Kidney epithelial cell (primary cell): ENCODE results near the gene BCAR3. TPM values are rescaled to one million over a fixed set of nuclear protein-coding genes. Genes with fewer than 3 reads are reported as not detected.

Source experiments
- DNase-seq: peaks from one replicate; pipeline ENCODE4 v3.0.0-alpha.2; 2010; ENCODE audit warnings: low read depth
- H3K27me3 ChIP-seq: 2 replicates; pipeline ENCODE4 v1.6.0; 2011; ENCODE audit warnings: low read length; ENCODE audit not compliant: control insufficient read depth, insufficient read depth
- H3K36me3 ChIP-seq: 2 replicates; pipeline ENCODE4 v1.5.1; 2011; ENCODE audit warnings: low read length; ENCODE audit not compliant: control insufficient read depth, insufficient read depth
- H3K4me3 ChIP-seq: 2 replicates; pipeline ENCODE4 v1.5.1; 2011; ENCODE audit warnings: low read depth, mild to moderate bottlenecking, control low read depth, low read length
- total RNA-seq: library from RNA; depleted of rRNA; stranded (reverse); fragments of >200 nt; gene quantifications from 2 replicates; pipeline ENCODE4 v1.2.3, GENCODE V29; 2015
- TF ChIP-seq, protein P1 (sequence below): IDR thresholded peaks from 2 replicates; pipeline ENCODE4 v1.5.1; 2011; ENCODE audit warnings: mild to moderate bottlenecking, moderate library complexity, low read length, control low read depth, inconsistent platforms; ENCODE audit not compliant: insufficient read depth, poor library complexity, severe bottlenecking

Gene BCAR3
- total RNA-seq, 1 donor from 2014 or later = 93.3 TPM

DNA sequence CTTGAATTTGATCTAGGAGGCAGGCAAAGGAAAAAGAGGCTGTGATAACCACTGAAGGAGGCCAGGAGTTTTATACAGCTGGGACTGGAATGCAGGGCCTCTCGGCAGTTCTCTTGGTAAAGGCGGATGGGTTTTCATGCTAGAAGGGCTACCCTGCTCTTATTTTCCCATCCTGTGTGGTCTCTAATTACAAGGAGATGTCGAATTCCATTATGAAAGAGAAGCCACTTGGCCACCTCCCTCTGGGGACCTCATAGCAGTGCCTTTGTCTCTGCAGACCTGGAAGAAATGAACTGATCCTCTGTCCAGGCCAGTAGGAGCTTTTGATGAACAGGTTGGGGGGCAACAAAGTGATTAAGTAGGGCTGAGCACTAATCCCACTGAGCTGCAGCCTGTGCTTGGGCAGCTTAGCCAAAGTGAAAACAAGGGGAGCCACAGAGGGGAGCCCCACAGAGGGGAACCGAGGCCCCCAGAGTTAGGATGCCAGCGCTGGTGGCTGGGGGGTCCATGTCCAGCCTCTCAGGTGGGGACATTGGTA lies 42.2 kb upstream of the BCAR3 start:
- Histone ChIP-seq H3K4me3 (no peak overlapping the region), H3K36me3 (no peaks in the 10 kb centered on the region), H3K27me3 (no peaks in the 10 kb centered on the region)
- TF ChIP-seq, protein P1, sequence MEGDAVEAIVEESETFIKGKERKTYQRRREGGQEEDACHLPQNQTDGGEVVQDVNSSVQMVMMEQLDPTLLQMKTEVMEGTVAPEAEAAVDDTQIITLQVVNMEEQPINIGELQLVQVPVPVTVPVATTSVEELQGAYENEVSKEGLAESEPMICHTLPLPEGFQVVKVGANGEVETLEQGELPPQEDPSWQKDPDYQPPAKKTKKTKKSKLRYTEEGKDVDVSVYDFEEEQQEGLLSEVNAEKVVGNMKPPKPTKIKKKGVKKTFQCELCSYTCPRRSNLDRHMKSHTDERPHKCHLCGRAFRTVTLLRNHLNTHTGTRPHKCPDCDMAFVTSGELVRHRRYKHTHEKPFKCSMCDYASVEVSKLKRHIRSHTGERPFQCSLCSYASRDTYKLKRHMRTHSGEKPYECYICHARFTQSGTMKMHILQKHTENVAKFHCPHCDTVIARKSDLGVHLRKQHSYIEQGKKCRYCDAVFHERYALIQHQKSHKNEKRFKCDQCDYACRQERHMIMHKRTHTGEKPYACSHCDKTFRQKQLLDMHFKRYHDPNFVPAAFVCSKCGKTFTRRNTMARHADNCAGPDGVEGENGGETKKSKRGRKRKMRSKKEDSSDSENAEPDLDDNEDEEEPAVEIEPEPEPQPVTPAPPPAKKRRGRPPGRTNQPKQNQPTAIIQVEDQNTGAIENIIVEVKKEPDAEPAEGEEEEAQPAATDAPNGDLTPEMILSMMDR = no peak
- DNase-seq = no peak

DNA sequence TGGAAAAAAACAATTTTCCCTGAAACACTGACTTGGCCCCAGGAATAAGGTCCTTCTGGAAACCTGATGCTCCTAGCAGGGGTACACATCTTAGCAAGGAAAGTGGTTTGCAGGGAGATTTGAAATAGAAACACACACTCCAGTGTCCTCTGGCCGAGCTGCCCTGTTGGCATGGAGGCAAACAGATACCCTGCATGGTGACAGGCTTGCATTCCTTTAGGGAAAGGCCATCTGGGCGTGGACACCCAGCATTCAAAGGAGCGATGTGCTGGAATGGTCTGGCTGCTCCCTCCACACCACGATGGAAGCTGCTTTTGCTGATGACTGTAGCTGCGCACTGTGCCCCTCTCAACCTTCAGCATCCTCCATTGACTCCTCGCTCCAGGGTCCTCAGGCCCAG lies 41.5 kb upstream of the BCAR3 start:
- Histone ChIP-seq H3K4me3 (no peak overlapping the region), H3K36me3 (no peaks in the 10 kb centered on the region), H3K27me3 (no peaks in the 10 kb centered on the region)
- DNase-seq = no peak
- TF ChIP-seq, protein P1 = no peak

DNA sequence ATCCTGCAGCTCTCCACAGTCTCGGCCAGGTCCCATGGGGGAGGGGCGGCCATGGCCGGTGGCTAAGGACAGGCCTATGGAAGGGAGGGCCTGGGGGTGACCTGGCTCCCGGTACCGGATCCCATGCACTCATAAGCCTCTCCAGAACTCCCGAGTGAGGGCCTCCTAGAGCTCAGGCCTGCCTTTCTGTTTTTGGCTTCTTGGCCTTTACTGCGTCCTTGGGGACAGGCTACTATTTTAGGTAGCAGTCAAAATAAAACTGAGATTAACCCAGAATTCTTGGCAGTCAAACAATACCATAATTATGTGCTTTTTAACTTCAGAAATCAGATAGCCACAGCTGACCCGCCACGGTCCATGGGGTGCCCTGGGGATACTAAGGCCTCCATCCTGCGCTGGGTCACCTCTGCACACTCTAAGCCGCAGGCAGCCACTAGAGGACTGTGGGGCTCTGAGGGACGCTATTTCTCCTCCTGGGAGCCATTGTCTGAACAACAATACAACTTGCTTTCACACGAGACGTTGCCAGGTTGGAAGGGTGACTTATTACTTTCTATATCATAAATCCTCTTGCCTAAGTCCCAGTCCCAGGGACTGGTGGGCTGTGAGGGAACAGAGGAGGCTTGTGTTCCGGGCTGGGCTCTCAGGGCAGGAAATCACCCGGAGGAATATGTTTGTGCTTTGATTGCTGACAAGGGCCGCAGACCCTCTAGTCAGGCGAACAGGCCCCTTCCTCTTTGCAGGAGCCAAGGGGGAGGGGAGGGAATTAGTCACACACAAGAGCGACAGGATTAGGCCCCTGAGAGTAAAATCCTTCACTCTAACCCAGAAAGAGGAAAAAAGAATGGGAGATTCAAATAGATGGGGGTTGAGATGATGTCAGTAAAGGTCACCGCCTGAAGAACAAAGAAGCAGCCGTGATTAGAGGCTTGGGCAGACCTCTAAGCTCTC lies 40.7 kb upstream of the BCAR3 start:
- Histone ChIP-seq H3K36me3 (no peaks in the 10 kb centered on the region), H3K27me3 (no peaks in the 10 kb centered on the region), H3K4me3 (no peak overlapping the region)
- TF ChIP-seq, protein P1 = peak; percentile 18
- no peak for DNase-seq

DNA sequence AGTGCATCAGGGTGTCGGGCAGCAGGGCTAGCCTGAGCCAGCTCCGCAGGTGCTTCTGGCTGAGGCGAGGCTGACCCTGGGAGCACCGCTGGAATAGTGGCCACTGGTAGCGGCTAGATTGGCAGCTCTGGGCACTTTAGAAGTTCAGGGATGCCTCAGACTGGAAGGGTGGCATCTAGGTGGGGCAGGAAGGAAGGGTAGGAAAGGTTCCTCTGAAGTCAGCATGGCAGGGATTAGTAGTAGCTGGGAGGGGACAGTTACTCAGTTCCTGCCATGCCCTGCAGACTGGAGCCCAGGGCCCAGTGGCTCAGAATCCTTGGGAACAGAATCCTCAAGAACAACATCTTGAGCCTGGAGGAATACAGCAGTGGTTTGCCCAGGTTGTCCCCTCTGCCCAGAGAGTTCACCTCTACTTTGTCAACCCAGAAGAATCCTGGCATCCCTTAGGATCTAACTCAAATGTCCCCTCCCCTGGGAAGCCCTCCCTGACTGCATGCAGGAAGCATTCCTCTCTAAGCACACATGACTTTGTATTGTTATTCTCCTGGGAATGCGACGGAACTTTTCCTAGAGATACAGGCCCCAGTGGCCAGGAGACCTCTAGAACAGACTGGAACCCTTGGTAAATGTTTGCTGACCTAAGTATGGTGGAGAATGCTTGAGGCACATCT lies 39.5 kb upstream of the BCAR3 start:
- TF ChIP-seq, protein P1 = no peak
- H3K4me3 ChIP-seq = no peak overlapping the region
- no peaks in the 10 kb centered on the region for H3K27me3 ChIP-seq
- DNase-seq = no peak
- H3K36me3 ChIP-seq = no peaks in the 10 kb centered on the region

DNA sequence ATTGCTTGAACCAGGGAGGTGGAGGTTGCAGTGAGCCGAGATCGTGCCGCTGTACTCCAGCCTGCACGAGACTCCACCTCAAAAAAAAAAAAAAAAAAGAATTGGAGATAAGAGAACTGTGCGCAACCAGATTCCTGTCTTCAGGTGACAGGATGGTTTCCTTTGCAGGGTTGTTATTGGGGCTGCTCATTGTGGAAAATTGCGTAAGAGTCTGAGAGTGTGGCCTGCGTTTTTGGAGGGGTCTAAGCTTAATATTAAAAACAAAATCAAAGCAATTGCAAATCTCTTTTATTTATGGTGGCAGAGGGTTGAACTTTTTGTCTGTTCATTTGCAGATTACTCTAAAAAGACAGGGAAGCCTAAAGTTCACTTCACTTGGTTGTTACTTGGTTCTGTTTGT lies 36.0 kb upstream of the BCAR3 start:
- TF ChIP-seq, protein P1 = no peak
- Histone ChIP-seq H3K4me3 (no peak overlapping the region), H3K27me3 (no peaks in the 10 kb centered on the region), H3K36me3 (no peaks in the 10 kb centered on the region)
- no peak for DNase-seq
